DMS114 treated with DMSO at 0.1 percent for 48 hours (cell line): Measurements from ENCODE around the gene CTXND1.
A peak's percentile ranks its signal among the peaks of the same experiment; 100 is the strongest.

ENCODE experiments used
- DNase-seq: peaks from one replicate; lab custom pipeline; 2025; ENCODE audit not compliant: unreplicated experiment; lab: John Stamatoyannopoulos, UW

The CTXND1 gene

GRCh38 chr15:80183306-80183705, 68.7 kb downstream of the CTXND1 start:
- no peak for DNase-seq

DNA sequence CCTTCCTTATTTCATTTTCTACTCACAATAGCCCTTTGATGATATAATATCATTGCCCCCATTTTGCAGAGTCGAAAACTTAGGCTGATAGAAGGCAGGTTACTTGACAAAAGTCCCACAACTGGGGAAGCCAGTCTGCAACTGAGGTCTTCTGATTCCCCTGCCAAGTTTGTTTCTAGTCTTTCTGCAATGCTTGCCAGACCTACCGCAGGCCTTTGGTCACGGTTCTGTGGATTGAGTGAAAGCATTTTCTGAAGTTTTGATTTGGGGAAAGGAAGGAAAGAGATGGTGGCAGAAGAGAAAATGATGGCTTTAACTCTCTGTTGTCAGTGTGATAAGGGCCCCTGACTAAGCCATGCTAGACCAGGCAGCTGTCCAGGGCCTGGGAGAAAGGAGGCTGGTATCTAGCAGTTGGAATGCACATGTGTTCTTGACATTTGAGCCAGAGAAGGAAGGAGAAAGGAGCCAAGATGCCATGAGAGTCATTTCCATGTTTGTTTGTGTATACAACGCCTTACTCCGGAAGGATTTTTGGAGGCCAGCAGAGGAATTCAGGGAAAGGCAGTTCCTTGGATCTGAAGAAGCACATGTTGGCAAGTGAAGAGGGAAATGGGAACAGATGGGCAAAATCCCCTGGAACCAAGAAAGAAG, 69.3 kb downstream of the CTXND1 start:
- DNase-seq, result no peak

GRCh38 chr15:80180986-80181385, 71.0 kb downstream of the CTXND1 start:
- no peak for DNase-seq

GRCh38 chr15:80180468-80180867, 71.5 kb downstream of the CTXND1 start:
- no peak for DNase-seq

DNA sequence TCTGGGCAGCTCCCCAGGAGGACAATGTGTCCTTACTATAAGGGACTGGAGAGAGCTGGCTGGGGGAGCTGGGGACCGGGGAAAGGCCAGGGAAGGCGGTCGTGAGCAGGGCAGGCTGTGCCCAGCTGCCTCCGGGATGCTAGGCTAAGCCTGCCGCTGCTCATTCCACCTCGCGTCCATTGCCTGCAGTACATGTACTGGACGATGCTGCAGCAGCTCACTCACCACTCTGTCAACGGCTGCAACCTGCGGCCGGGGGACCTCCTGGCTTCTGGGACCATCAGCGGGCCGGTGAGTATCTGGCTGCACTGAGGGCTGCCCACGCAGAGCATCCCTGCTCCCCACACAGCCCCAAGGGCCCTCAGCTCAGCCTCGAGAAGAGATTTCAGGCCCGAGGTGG, 72.1 kb downstream of the CTXND1 start:
- no peak for DNase-seq

DNA sequence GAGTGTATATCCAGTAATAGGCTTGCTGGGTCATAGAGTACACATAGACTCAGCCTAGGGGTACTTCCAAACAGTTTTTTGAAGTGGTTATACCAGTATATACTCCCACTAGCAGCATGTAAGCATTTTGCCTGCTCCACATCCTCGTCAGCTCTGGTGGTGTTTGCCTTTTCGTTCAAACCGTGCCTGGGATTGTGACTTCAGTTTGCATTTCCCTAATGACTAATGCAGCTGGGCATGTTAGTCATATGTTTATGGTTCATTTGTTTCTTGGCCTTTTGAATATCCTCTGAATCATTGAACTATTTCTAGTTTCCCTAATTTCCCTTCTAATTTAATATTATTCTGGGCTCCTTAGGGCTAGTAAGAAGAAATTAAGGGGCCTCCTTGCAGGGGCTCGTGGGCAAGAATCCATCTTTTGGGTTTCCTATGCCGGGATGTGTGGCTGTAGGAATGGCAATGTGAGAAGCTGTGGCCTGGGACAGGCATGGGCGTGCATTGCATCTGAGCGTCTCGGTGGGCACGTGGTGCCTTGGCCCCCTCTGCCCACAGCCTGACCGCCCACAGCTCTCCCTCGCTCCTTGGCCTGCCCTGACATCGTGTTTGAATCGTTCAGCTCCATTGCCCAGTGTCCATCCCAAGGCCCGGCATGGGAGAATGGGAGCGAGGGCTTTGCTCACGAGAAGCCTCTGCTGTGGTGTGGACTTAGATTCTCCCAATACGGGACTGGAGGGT, 72.8 kb downstream of the CTXND1 start:
- no peak for DNase-seq

DNA sequence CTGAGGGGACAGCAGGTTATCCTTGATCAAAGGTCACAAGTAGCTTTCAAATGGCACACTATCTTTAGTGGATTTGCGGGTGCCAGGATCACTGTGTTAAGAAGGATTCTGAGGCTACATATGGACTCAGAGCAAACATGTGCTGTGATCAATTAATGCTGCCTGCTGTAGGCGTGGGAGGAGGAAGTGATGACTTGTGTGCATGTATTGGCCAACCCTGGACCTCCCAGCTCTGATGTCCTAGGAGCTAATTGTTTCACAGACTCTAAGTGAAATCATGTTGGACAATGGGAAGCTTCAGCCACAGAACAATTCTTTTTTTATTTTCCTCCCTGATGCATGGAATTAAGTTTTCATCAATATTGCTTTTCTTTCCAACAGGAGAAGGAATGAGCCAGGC, 74.9 kb downstream of the CTXND1 start:
- DNase-seq, result no peak

DNA sequence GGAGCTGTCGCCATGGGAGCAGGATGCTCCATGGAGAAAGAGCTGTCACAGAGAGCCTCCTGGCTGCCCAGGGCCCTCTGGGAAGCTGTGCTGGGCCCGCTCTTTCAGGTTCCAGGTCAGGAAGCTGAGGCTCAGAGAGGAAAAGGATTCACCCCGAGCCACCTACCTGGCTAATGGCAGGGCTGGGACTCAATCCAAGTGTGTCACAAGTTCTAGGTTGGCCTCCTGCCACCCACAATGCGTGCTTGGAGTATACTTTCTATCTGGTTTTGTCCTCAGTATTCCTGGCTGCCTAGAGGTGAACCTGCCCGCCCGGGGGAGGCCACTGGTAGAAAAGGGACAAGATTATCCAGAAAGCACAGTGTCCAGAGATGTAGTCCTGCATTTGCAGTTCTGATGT, 75.6 kb downstream of the CTXND1 start:
- DNase-seq, result no peak

GRCh38 chr15:80175436-80175835, 76.6 kb downstream of the CTXND1 start:
- no peak for DNase-seq

GRCh38 chr15:80174017-80174746, 77.8 kb downstream of the CTXND1 start:
- DNase-seq, result no peak

GRCh38 chr15:80173022-80173759, 78.8 kb downstream of the CTXND1 start:
- DNase-seq, result peak; percentile 32

DNA sequence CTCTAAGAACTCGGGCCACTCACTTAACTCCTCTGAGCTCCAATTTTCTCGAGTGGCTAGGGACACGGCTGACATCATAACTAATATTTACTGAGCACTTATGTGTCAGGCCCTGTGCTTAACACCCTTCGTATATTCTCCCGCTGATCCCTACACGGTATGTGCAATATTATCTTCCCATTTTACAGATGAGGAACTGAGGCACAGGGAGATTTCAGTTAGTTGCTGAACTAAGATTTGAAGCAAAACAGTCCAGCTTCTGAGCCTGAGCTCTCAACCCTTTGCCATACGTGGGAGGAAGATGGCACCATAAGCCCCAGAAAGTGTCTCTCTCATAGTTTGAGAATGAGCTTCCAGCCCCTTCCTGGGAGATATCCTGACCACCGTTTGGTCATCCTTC, 79.6 kb downstream of the CTXND1 start:
- DNase-seq, result no peak

- DNase-seq, result no peak
Observed at GRCh38 chr15:80171787-80172186, 80.2 kb downstream of the CTXND1 start.

- no peak for DNase-seq
Observed at GRCh38 chr15:80170596-80170995, 81.4 kb downstream of the CTXND1 start.

GRCh38 chr15:80169768-80170357, 82.2 kb downstream of the CTXND1 start:
- DNase-seq, result no peak

DNA sequence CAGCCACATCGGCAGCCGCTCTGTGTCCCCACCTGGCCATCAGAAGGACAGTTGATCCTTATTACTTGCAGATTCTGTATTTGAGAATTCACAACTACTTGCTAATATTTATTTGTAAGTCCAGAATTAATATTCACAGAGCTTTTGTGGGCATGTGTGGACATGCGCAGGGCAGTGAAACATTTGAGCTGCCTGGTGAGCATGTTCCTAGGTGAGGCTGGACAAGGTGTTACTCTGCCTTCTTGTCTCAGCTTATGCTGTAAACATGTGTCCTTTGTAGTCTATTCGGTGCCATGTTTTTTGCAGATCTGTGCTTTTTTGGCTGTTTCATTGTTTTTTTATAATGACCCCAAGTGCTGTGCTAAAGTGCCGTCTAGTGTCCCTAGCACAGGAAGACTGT, 83.6 kb downstream of the CTXND1 start:
- DNase-seq, result no peak

DNA sequence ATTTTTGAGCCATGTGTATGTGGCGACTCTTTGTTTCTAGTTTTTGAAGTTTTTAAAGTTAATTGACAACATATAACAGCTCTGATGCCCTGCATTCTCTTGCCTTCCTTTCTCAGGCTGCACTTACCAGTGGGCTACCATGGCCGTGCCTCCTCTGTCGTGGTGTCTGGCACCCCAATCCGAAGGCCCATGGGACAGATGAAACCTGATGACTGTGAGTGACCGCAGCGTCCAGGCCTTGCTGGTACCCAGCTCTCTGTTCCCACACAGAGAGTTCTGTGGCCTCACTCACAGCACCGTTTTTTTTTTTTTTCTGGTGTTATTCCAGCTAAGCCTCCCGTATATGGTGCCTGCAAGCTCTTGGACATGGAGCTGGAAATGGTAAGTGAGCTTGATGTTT, 84.1 kb downstream of the CTXND1 start:
- no peak for DNase-seq

- DNase-seq, result no peak
Observed at GRCh38 chr15:80163897-80164296, 88.1 kb downstream of the CTXND1 start.

DNA sequence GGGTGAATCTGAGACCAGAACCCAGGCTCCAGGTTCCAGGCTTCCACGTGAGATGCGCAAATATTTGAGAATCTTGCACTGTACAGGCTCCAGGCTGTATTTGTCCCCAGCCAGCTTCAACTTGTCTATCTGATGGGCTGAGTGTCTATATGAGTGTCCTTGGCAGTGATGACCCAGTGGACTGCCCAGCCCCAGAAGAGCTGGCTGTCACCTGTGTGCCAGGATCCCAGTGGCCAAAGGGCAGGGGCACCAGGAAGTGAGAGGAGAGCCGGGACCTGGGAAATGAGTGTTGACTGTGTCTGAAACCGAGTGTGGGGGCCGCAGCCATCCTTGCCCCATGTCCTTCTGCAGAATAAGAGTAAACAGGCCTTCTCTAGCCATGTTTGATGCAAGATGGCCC, 88.8 kb downstream of the CTXND1 start:
- DNase-seq, result no peak

DNA sequence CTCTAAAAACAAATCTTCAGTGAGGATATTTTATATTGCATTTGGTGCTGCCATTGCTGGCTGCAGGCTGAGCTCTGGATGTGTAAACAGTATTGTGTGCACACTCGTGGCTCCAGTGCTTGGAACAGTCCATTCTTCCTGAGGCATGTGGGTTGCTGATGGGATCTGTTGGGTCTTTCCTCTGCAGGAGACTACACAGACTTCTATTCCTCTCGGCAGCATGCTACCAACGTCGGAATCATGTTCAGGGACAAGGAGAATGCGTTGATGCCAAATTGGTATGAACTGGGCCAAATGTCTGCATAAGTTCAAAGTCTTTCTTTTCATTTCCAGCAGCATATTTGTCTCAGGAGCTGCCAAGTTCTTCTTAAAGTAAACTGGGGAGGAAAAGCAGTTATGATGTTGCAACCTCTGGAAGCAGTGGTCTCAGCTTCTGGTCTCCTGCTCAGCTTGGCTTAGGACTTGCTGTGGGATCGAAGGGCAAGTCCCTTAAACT, 89.9 kb downstream of the CTXND1 start:
- no peak for DNase-seq

GRCh38 chr15:80161468-80162016, 90.5 kb downstream of the CTXND1 start:
- no peak for DNase-seq
